Activated T-helper 9 cell treated with anti-CD3 and anti-CD28 coated beads, Interleukin-2, amount 50 U/mL, for 16 hours (primary cell): ENCODE measurements around the gene ANO7.
"Not testable (repeated sequence)": the region's sequence is repeated elsewhere in the genome, so short reads cannot be mapped to it uniquely, and the experiment has no call there.

Source experiments
- DNase-seq: peaks from one replicate; pipeline ENCODE4 v3.0.0-alpha.2; 2020; ENCODE audit warnings: low read depth

ANO7 gene

GRCh38 chr2:241191081-241191480 lies 2.6 kb downstream of the ANO7 start:
- DNase-seq = no peak

DNA sequence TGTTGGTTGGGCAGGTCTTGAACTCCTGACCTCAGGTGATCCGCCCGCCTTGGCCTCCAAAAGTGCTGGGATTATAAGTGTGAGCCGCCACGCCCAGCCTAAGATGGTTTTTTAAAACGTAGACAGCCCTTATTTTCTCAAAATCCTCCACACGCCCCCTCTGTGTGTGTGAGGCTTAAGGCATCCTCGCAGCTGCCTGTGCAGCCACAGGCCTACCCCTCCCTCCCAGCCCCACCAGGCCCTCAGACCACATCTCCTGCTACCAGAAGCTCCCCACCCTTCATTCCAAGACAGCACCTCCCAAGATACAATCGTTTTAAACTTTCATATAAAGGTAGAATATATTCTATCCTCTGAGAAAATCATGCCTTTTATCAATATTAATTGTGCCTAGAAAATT lies 4.8 kb downstream of the ANO7 start:
- DNase-seq = no peak

- no peak for DNase-seq
These were observed 6.3 kb downstream of the ANO7 start for GRCh38 chr2:241194811-241195210.

DNA sequence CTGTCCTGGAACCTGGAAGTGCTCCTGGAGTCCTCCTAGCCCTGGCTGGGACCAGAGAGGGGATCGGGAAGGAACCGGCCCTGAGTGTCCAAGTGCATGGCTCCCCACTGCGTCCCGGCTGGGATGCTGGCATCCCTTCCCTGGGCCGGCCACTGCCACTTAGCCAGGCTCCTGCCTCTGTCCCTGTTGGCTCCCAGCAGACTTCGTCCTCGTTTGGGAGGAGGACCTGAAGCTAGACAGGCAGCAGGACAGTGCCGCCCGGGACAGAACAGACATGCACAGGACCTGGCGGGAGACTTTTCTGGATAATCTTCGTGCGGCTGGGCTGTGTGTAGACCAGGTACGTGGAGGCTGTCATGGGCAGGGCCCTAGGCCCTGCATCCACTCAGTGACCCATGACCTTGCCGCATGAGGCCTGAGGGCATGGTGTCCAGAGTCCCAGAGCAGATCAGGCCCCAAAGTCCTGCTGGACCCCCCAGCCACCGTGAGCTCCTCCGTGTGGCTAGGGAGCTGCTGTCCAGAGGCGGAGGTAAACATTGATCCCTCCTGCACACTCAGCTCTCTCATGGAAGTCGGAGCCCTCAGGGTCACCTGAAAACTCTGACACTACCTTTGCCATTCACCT lies 7.1 kb downstream of the ANO7 start:
- DNase-seq = no peak

DNA sequence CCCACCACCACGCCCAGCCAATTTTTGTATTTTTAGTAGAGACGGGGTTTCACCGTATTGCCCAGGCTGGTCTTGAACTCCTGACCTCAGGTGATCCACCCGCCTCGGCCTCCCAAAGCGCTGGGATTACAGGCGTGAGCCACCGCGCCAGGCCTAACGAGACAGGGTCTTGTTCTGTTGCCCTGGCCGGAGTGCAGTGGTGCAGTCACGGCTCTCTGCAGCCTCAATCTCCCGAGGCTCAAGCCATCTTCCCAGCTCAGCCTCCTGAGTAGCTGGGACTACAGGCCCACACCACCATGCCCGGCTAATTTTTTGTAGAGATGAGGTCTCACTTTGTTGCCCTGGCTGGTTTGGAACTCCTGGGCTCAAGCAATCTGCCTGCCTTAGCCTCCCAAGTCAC lies 8.8 kb downstream of the ANO7 start:
- DNase-seq = not testable (repeated sequence)

DNA sequence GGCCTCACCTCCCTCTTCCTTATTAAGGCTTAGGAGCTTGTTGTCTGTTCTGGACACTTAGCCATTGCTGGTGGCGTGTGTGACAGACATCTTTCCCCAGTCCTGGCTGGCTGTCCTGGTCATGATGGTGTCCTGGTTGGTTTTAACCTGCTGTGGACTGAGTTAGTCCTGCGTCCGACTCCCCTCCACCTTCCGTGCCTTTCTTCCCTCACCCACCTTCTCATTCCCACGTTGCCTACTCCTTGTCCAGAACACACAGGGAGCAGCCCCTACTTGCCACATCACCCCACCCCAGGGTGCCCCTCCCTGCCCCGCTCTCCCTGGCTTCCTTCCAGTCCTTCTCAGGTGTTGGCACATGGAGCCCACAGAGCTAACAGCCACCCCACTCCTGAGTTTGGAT lies 9.5 kb downstream of the ANO7 start:
- no peak for DNase-seq

DNA sequence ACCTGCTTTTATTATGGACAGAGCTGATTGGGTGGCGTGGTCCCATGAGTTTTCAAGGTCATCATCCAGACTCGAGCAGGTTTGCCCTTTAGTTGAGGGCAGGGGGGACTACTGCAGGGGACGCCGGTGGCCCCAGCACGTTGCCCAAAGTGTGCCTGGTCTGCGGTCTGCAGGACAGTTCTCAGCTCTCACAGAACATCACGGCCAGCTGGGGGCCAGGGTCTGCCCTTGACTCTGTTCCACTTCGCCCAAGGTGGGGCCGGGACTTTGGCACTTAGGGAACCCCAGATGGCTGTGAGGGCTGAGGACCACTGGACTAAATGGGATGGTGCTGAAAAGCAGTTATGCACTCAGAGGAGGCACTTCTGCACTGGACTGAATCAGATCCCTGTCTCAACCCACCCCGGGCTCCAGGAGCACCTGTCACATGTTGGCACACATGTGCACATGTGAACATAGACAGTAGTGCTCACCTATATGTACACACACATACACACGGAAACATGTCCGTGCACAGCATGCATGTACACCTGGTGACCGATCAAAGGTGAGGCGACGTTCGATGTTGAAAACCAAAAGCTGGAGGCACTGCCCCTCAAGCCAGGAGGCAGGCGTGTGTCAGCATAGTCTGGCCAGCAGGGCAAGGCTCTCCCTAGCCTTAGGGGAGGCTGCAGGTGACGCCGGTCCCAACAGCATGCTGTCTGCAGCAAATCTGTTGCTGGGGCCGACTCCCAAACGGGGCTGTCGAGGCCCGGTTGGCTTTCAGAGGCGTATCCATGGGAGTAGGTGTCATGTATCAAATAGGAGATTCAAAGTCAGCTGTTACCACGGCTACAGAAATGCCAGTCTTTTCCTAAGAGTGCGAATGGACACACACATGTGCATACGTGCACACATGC lies 10.2 kb downstream of the ANO7 start:
- DNase-seq = no peak

- DNase-seq = no peak
These were observed 10.8 kb downstream of the ANO7 start for GRCh38 chr2:241199286-241199685.

- no peak for DNase-seq
These were observed 11.7 kb downstream of the ANO7 start for GRCh38 chr2:241199897-241200821.

DNA sequence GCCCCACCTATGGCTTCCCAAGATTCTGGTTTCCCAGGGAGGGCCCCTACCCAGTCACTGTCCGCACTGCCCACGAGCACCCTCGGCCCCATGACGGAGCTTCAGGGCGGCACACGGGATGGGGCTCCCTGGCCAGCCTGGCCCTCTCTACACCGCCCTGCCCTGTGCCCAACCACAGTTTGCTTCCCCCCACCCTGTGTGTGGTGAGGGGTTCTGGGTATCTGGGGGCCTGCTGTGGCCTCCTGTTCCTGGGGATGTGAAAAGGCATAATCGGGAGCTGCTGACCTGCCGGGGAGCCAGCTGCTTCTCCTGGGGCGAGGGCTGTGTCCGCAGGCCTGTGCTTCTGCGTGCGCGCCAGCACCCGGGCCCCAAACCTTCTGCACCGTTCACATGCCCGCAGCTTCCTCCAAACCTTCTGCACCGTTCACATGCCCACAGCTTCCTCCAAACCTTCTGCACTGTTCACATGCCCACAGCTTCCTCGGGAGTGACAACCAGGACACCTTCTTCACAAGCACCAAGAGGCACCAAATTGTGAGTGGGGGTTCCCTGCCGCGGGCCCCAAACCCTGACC lies 12.4 kb downstream of the ANO7 start:
- DNase-seq = no peak

- no peak for DNase-seq
These were observed 13.2 kb downstream of the ANO7 start for GRCh38 chr2:241201445-241202267.

GRCh38 chr2:241202268-241202585 lies 13.8 kb downstream of the ANO7 start:
- DNase-seq = no peak

DNA sequence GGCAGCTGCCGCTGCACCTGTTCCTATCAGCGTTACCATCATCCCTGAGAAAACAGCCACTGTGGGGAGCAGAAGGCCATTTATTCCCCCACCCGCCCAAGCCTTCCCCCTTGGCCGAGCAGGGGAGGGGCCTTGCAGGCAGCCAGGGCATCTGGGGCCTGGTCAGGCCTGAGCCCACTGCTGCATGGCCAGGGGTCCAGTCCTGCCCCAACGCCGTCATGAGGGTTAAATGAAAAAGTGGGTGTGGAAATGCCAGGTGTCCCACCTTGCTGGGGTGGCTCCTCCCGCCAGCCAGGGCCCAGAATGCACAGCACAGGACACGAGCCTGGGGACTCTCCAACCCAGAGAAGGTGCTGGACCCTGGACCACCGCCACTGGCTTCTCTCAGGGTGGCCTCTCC lies 14.2 kb downstream of the ANO7 start:
- no peak for DNase-seq

GRCh38 chr2:241203218-241204009 lies 14.9 kb downstream of the ANO7 start:
- DNase-seq = no peak

- no peak for DNase-seq
These were observed 15.5 kb downstream of the ANO7 start for GRCh38 chr2:241204010-241204384.

- DNase-seq = no peak
These were observed 16.0 kb downstream of the ANO7 start for GRCh38 chr2:241204490-241204889.

- DNase-seq = no peak
These were observed 16.6 kb downstream of the ANO7 start for GRCh38 chr2:241205086-241205485.

- DNase-seq = no peak
These were observed 18.7 kb downstream of the ANO7 start for GRCh38 chr2:241207151-241207550.

DNA sequence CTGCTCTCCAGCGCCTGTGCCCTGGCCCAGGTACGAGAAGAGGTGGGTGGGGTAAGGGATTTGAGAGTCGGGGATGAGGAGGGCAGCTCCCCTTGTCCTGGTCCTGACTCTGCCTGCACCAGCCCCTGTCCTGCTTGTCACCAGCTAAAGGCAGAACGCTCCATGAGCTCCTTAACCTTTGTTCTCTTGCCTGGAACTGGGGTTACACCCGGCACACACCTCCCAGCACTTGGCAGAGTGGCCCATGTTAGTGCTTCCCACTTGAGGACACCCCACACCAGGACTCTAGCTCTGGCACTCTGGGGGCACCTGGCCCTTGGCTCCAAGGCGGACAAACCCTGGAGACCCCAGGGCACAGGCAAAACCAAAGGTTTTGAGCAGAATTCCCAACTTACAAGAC lies 19.2 kb downstream of the ANO7 start:
- DNase-seq = no peak

DNA sequence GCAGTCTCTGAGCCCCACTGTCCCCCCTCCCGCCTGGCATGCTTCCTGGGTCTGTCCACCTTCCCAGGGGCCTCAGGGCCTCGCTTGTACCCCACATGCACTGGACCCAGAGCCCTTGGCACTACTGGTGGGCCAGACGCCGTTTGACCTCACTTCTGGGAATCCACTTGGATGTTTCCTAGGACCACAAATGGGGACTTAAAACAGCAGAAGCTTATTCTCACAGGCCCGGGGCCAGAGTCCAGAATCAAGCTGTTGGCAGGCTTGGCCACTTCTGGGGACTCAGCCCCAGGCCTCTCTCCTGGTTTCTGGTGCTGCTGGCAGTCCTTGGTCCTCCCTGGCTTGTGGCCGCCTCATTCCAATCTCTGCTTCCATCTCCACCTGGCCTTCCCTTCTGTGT lies 19.6 kb downstream of the ANO7 start:
- no peak for DNase-seq

DNA sequence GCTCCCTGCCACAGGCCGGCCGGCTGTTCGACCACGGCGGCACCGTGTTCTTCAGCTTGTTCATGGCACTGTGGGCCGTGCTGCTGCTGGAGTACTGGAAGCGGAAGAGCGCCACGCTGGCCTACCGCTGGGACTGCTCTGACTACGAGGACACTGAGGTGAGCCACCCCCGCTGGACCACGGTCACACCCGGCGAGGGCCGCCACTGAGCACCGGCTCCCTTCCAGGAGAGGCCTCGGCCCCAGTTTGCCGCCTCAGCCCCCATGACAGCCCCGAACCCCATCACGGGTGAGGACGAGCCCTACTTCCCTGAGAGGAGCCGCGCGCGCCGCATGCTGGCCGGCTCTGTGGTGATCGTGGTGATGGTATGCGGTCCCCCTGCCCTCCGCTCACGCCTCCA lies 20.8 kb downstream of the ANO7 start:
- DNase-seq = no peak
